A673 (cell line): Measurements from ENCODE around the gene AXDND1.

Experiments
- CTCF ChIP-seq: fragments of 300-800, 200-600 bp; sonication (generic); conservative IDR thresholded peaks from 2 replicates; pipeline ENCODE4 v1.5.1; 2017; ENCODE audit warnings: low read depth, mild to moderate bottlenecking, antibody characterized with exemption, low read length, moderate library complexity, mixed read lengths
- EZH2 ChIP-seq: fragments of 200-600 bp; sonication (generic); IDR thresholded peaks from 2 replicates; pipeline ENCODE4 v1.6.1; 2017; ENCODE audit warnings: borderline replicate concordance, low read depth, mild to moderate bottlenecking, mixed read lengths, antibody characterized with exemption, low read length; ENCODE audit not compliant: poor library complexity, severe bottlenecking

- no peak for TF ChIP-seq CTCF
- no peak for TF ChIP-seq EZH2
These were observed 185.2 kb downstream of the AXDND1 start for GRCh38 chr1:179550746-179551682.
